GM18909 (cell line): ENCODE measurements around the gene MPZL1.

Experiments
- ATAC-seq: cut with Tn5 transposase; IDR thresholded peaks from one replicate; pipeline ENCODE4 v1.9.1; 2021; ENCODE audit warnings: mild to moderate bottlenecking; ENCODE audit not compliant: unreplicated experiment, poor library complexity

The MPZL1 gene

DNA sequence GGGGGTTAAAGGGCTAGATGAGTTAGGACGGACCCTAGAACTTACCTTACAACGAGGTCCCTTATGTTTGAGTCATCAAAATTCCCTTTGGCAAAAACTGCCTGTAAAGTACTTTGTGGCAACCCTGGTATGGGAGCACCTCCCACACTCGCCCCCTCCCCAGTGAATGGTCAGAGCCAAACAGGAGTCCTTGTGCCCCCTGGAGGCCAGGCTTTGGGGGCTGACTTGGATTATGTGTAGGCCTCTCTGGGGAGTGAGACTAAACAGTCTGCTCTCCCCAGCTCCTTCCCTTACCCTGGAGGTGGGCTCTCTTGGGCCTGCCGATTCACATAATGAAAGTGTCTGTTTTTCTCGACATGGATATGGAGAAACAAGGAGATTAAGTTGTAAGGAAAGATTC lies 110.9 kb downstream of the MPZL1 start:
- no peak for ATAC-seq

- no peak for ATAC-seq
Measured at GRCh38 chr1:167833904-167834303, 112.1 kb downstream of the MPZL1 start.

DNA sequence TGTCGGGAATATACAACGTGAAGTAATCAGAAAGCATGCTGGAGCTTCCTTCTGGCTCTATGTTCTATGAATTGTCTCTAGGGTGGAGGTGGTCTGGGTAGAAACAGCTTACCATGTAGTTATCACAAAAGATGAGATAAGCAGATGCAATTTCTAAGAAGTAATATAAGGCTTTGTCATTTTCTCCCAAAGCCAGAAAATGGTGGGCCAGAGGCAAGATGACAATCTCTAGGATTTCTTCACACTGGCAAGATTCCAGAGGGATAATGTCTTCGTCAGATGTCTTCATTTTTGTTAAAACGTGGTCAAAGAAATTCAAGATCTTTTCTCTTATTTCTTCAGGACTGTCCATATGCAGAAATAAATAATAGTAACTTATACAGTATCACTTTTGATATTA lies 114.4 kb downstream of the MPZL1 start:
- no peak for ATAC-seq

GRCh38 chr1:167837326-167837725 lies 115.5 kb downstream of the MPZL1 start:
- no peak for ATAC-seq

DNA sequence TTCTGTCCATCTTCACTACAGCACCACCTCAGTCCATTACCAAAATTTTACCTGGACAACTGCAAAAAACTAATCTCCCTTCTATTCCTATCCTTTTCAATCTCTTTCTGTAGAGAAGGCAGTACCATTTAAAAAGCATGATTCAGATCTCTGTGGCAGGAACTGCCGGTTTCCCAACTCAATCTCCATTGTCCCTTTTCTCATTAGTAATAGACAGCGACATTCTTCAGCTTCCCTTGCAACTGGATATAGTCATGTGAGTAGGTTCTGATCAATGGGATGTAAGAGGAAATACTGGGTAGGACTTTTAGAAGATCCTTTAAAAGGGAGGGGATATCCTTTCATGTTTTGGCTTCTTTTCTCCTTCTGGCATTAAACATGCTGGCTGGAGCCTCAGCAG lies 117.2 kb downstream of the MPZL1 start:
- ATAC-seq: no peak
